Smooth muscle cell (in vitro differentiated cells): Measurements from ENCODE around the gene PRKACB. TPM values are rescaled to one million over a fixed set of nuclear protein-coding genes. Genes with fewer than 3 reads are reported as not detected.

ENCODE experiments used
- DNase-seq: peaks from one replicate; lab custom pipeline; 2025; ENCODE audit not compliant: unreplicated experiment; lab: John Stamatoyannopoulos, UW
- H2AFZ ChIP-seq: fragments of 200-600 bp; sonication (generic); 2 replicates; pipeline ENCODE4 v1.6.0; 2016; ENCODE audit warnings: antibody characterized with exemption, low read depth, mild to moderate bottlenecking
- H3F3A ChIP-seq: fragments of 200-600 bp; sonication (generic); 2 replicates; pipeline ENCODE4 v1.6.0; 2017; ENCODE audit warnings: antibody characterized with exemption, low read depth
- H3K27ac ChIP-seq: fragments of 200-600 bp; sonication (generic); 2 replicates; pipeline ENCODE4 v1.5.1; 2016; ENCODE audit warnings: low read depth, mild to moderate bottlenecking
- H3K27me3 ChIP-seq: fragments of 200-600 bp; sonication (generic); 2 replicates; pipeline ENCODE4 v1.6.1; 2016; ENCODE audit warnings: low read depth, mild to moderate bottlenecking
- H3K36me3 ChIP-seq: fragments of 200-600 bp; sonication (generic); 2 replicates; pipeline ENCODE4 v1.5.1; 2016; ENCODE audit warnings: low read depth
- H3K4me1 ChIP-seq: fragments of 200-600 bp; sonication (generic); 2 replicates; pipeline ENCODE4 v1.5.1; 2016; ENCODE audit warnings: low read depth
- H3K4me2 ChIP-seq: fragments of 200-600 bp; sonication (generic); 2 replicates; pipeline ENCODE4 v1.6.0; 2016; ENCODE audit warnings: mild to moderate bottlenecking
- H3K4me3 ChIP-seq: fragments of 200-600 bp; sonication (generic); 2 replicates; pipeline ENCODE4 v1.5.1; 2016; ENCODE audit warnings: mild to moderate bottlenecking
- H3K79me2 ChIP-seq: fragments of 200-600 bp; sonication (generic); 2 replicates; pipeline ENCODE4 v1.6.0; 2016; ENCODE audit warnings: low read depth, mild to moderate bottlenecking
- H3K9ac ChIP-seq: fragments of 200-600 bp; sonication (generic); 2 replicates; pipeline ENCODE4 v1.6.0; 2016; ENCODE audit warnings: low read depth
- H3K9me3 ChIP-seq: fragments of 200-600 bp; sonication (generic); replicated peaks from 2 replicates; pipeline ENCODE4 v1.5.1; 2016; ENCODE audit warnings: low read depth
- H4K20me1 ChIP-seq: fragments of 200-600 bp; sonication (generic); 2 replicates; pipeline ENCODE4 v1.6.0; 2016; ENCODE audit warnings: low read depth
- CTCF ChIP-seq: fragments of 200-600 bp; sonication (generic); IDR thresholded peaks from 2 replicates; pipeline ENCODE4 v1.5.1; 2017; ENCODE audit warnings: borderline replicate concordance, mild to moderate bottlenecking, antibody characterized with exemption; ENCODE audit not compliant: insufficient read depth, poor library complexity, severe bottlenecking
- WGBS: methylation state at CpG from one replicate; pipeline ENCODE4 v1.1.7; 2016; ENCODE audit warnings: low lambda C conversion rate; 5-methylcytosine and 5-hydroxymethylcytosine counted together
- polyA plus RNA-seq: library from polyadenylated mRNA; unstranded; fragments of >200 nt; fragmentation: Nextera tagmentation; extraction: Ambion mirVana; gene quantifications from 2 replicates; pipeline ENCODE4 v1.2.1, GENCODE V29; 2016
- total RNA-seq: library from RNA; depleted of rRNA; stranded (reverse); fragments of >200 nt; gene quantifications from 2 replicates; pipeline ENCODE4 v1.2.3, GENCODE V29; 2014

PRKACB gene
- total and polyA plus RNA-seq, 2 experiments from 2014 or later: 18.8 to 42.3 TPM

GRCh38 chr1:84269306-84269705 lies 125.2 kb downstream of the PRKACB start:
- H3K4me3 ChIP-seq: no peak overlapping the region
- TF ChIP-seq CTCF: no peak
- no peaks in the 10 kb centered on the region for H3K27me3 ChIP-seq
- no peak overlapping the region for H3K27ac ChIP-seq
- peaks cover 17% of the 10 kb centered on the region for H3K4me1 ChIP-seq
- 50% methylated on average over 2 of the region's 2 CpGs for WGBS
- no peak overlapping the region for H2AFZ ChIP-seq
- no peaks in the 10 kb centered on the region for H3K36me3 ChIP-seq
- no peak overlapping the region for H3K9ac ChIP-seq
- no peaks in the 10 kb centered on the region for H4K20me1 ChIP-seq
- peaks cover 13% of the 10 kb centered on the region for H3F3A ChIP-seq
- no peak for DNase-seq
- H3K4me2 ChIP-seq: no peak overlapping the region
- no peaks in the 10 kb centered on the region for H3K79me2 ChIP-seq
- no peaks in the 10 kb centered on the region for H3K9me3 ChIP-seq

GRCh38 chr1:84271441-84272151 lies 127.5 kb downstream of the PRKACB start:
- TF ChIP-seq CTCF: no peak
- 39% methylated on average over 6 of the region's 6 CpGs for WGBS
- H3K4me1 ChIP-seq: peaks cover 17% of the 10 kb centered on the region
- H2AFZ ChIP-seq: peak overlapping the region; percentile 86
- no peak for DNase-seq
- H3K9ac ChIP-seq: no peak overlapping the region
- no peak overlapping the region for H3K4me3 ChIP-seq
- peak overlapping the region; percentile 73 for H3K4me2 ChIP-seq
- no peaks in the 10 kb centered on the region for H3K36me3 ChIP-seq
- peaks cover 13% of the 10 kb centered on the region for H3F3A ChIP-seq
- H3K9me3 ChIP-seq: no peaks in the 10 kb centered on the region
- H3K79me2 ChIP-seq: no peaks in the 10 kb centered on the region
- H4K20me1 ChIP-seq: no peaks in the 10 kb centered on the region
- H3K27ac ChIP-seq: peak overlapping the region; percentile 65
- no peaks in the 10 kb centered on the region for H3K27me3 ChIP-seq

- H3K4me2 ChIP-seq: peak overlapping the region; percentile 73
- no peaks in the 10 kb centered on the region for H3K36me3 ChIP-seq
- H3K9ac ChIP-seq: no peak overlapping the region
- H3K79me2 ChIP-seq: no peaks in the 10 kb centered on the region
- peak overlapping the region; percentile 86 for H2AFZ ChIP-seq
- no peak overlapping the region for H3K4me3 ChIP-seq
- no peaks in the 10 kb centered on the region for H3K27me3 ChIP-seq
- no peaks in the 10 kb centered on the region for H4K20me1 ChIP-seq
- H3F3A ChIP-seq: peaks cover 13% of the 10 kb centered on the region
- no peak for DNase-seq
- no peaks in the 10 kb centered on the region for H3K9me3 ChIP-seq
- WGBS: 67% methylated on average over 1 of the region's 1 CpG
- no peak for TF ChIP-seq CTCF
- peaks cover 17% of the 10 kb centered on the region for H3K4me1 ChIP-seq
- H3K27ac ChIP-seq: peak overlapping the region; percentile 65
Measured at GRCh38 chr1:84272401-84272800, 128.3 kb downstream of the PRKACB start.
